ENCODE results near the gene ATP5MG.

ATP5MG gene

GRCh38 chr11:118438314-118438931, 37.0 kb downstream of the ATP5MG start:
- FAIRE-seq, result peak; percentile 71
- no peak for DNase-seq (ENCODE audit: extremely low spot score, insufficient read length, low read depth)

- DNase-seq (ENCODE audit: extremely low spot score, insufficient read length, low read depth), result no peak
- FAIRE-seq, result no peak
Measured at GRCh38 chr11:118439646-118440045, 38.2 kb downstream of the ATP5MG start.

GRCh38 chr11:118441770-118442275, 40.4 kb downstream of the ATP5MG start:
- no peak for DNase-seq (ENCODE audit: extremely low spot score, insufficient read length, low read depth)
- FAIRE-seq, result no peak

GRCh38 chr11:118442301-118442700, 40.9 kb downstream of the ATP5MG start:
- DNase-seq (ENCODE audit: extremely low spot score, insufficient read length, low read depth) (no peak), FAIRE-seq (no peak)

- FAIRE-seq (no peak), DNase-seq (ENCODE audit: extremely low spot score, insufficient read length, low read depth) (no peak)
Measured at GRCh38 chr11:118442908-118443589, 41.6 kb downstream of the ATP5MG start.

- no peak for DNase-seq (ENCODE audit: extremely low spot score, insufficient read length, low read depth)
- peak; percentile 72 for FAIRE-seq
Measured at GRCh38 chr11:118443590-118444218, 42.3 kb downstream of the ATP5MG start.

- FAIRE-seq, result no peak
- no peak for DNase-seq (ENCODE audit: extremely low spot score, insufficient read length, low read depth)
Measured at GRCh38 chr11:118447423-118447822, 46.0 kb downstream of the ATP5MG start.

- DNase-seq (ENCODE audit: extremely low spot score, insufficient read length, low read depth) (peak; percentile 50), FAIRE-seq (peak; percentile 81)
Measured at GRCh38 chr11:118448294-118448693, 46.9 kb downstream of the ATP5MG start.

GRCh38 chr11:118449316-118449918, 48.0 kb downstream of the ATP5MG start:
- DNase-seq (ENCODE audit: extremely low spot score, insufficient read length, low read depth), result no peak
- no peak for FAIRE-seq

- no peak for FAIRE-seq
- DNase-seq (ENCODE audit: extremely low spot score, insufficient read length, low read depth), result no peak
Measured at GRCh38 chr11:118450451-118450850, 49.0 kb downstream of the ATP5MG start.
